GM18520 (cell line): ENCODE data around the gene SUFU.

Experiments
- ATAC-seq: cut with Tn5 transposase; IDR thresholded peaks from one replicate; pipeline ENCODE4 v1.9.1; 2021; ENCODE audit not compliant: unreplicated experiment

SUFU gene

GRCh38 chr10:102615361-102615760, 111.6 kb downstream of the SUFU start:
- ATAC-seq = no peak

DNA sequence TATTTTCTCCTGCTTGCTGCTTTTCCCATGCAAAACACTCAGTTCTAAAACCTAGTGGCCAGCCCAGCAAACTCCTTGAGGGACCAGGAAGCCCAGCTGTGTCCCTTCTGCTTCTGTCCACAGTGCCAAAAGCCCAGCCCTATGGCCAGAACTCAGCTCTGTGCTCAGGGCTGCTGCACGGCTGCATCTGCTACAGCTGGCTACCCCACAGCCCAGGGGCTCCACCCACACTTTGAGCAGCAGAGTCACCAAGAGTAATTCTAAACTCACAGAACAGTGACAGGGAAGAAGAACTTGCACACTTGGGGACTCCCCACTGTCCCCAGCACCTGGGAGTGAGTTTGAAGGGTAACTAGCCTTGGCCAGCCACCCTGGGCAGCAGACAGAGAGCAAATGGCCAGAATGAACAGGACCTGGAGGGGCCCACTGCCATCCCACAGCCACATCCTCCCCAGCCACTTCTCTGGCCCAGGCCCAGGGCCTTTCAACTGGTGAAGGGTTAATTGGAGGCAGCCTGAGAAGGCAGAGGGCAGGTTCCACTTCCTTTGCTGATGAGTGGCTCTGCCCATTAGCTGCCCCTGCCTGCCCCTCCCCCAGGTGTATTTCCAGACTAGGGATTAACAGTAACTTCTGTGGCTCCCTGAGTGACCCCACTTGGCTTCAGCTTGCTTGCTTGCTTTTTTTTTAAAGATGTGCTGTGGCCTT, 112.4 kb downstream of the SUFU start:
- ATAC-seq = no peak

GRCh38 chr10:102617041-102617440, 113.3 kb downstream of the SUFU start:
- no peak for ATAC-seq

DNA sequence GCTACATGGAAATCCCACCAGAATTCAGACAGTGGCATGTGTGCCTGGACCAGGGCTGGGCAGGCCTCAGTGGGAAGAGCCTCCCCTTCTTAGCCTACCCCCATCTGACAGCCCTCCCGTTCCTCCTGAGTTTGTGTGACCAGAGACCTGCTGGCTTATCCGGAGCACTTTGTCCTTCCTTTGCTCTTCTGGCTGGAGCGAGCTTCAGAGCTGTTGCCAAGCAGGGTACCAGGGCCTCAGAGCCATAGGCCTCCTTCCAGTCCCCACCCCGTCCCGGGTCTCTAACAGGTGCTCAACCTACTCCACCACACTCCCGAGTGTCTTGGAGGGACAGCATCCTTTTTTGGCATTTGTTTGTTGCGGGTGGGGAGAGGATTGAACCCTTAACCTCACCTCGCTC, 114.0 kb downstream of the SUFU start:
- ATAC-seq = no peak

DNA sequence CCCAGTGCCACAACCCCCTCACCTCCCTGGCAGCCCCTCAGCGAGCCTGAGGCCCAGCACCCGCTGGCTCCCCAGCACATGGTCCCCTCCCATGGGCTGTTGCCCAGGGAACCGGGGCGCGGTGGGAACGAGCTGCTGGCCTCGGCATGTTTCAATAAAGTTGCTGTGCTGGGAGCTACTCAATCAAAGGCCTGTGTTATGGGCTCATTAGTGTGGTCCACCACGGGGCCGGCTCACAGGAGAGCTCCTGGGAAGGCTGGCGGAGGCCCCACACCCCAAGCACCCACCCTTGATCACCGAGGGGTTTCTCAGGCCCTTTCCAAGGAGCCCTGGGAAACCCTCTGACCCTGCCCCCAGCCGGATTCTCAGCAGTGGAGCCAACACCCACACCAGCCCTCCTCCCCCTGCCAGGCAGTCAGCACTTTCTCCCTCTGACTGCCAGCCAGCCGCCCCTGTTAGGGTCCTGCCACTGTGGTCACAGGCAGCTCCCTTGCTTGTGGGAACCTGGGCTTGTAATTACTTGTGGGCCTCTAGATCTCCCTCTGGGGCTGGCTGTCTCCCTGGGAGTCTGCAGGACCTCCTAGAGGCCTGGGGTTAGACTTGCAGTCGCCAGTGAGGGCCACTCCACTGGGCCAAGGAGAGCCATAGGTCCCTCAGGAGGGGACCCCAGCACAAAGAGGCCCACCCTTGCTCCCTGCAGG, 115.7 kb downstream of the SUFU start:
- ATAC-seq = no peak

DNA sequence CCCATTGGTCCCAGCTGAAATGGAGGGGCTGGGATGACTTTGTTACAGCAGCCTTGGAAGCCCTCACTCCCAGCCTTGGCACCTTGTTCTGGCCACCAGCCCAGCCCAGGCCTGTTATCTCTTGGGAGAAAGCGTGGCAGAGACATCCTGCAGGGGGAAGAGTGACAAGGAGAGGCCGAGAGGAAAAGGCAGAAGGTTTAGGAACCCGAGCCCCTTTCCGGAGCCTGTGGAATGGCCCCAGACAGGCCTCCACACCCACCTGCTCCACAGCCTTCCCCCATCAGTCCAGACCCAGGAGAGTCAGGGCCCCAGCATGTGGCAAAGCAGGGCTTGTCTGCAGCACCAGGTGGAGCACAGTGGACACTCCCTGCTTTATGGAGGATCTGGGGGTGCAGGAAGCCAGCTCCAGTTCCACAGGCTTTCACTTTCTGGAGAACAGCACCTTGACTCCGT, 116.4 kb downstream of the SUFU start:
- ATAC-seq = no peak

- no peak for ATAC-seq
Observed at GRCh38 chr10:102620591-102621442, 117.0 kb downstream of the SUFU start.

DNA sequence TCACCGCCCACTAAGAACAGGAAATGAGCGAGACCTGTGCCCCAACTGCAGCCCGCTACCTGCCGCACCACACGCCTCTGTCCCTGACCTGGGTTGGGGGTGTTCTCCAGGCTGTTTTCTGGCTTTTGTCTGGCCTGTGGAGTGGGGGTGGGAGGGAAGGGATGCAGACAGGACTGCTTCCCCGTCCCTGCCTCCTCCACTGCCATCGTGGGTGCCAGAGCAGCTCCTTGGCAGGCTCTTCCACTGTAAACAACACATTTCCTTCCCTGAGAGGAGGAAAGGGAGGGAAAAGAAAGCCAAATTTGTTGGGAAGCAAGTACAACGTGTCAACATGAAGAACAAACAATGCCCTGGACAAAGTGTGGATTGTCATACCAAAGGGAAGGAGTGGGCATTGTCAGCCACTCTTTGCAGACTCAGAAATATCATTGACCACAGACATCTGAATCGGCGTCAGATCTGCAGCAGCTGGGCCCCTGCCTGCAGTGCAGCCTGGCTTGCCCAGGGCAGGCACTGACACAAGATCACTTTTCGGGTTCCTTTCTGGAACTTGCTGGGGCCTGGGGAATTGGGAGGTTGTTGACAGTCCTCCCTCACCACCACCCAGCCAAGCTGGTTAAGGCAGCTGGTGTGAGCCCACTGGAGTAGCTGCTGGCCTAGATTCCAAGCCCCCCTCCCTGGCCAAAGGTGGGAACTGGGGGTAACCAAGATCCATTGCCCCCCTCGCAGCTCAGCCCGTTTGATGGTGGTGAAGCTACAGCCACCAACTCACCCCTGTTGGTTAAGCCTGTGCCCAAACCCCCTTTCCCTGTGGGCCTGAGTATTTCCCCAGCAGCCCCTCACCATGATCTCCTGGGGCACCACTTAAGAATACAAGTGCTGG, 117.9 kb downstream of the SUFU start:
- ATAC-seq = no peak

DNA sequence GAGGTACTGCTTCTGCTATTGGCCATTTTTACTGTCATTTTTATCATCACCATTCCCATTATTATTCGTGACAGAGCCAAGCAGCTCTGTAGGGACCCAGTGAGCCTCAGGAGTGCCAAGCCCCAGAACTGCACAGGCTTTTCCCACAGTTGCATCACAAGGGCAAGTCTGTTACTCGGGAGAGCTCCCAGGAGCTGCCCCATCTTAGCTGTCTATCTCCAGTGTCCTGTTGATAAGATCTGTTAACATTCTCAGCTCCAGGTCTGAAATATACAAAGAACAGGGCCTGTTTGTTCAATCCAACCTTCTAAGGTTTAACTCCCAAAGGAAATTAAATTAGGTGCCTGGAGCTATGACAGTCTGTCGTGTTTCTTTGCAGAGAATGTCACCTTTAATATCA, 120.3 kb downstream of the SUFU start:
- no peak for ATAC-seq

- ATAC-seq = no peak
Observed at GRCh38 chr10:102624751-102625645, 121.2 kb downstream of the SUFU start.

DNA sequence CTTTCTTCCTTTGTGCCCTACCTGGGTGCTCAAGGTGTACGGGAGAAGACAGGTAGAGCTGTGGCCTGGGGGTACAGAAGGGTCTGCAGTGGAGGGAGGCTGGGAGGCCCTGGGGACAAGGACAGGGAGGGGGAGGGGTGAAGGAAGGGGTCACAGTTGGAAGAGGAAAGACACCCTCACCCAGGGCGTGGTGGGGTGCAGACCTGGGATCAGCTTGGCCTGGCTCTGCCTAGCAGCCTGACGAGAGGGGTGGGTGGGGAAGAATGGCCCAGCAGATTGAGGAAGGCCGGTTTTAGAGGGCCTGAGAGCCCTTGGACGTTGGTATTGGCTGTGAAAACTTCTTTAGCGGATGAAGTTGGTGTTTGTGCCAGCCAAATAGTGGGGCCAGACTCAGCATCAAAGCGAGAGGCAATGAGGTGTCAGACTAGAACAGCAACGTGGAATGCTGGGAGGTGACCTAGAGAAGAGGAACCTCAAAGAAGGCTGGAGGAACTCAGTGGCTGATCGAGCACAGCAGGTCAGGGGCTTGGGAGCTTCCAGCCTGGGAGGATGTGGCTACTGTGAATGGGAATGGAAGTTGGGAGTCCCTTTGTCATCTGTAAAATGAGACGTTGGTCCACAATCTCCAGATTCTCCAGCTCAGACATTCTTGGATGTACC, 122.4 kb downstream of the SUFU start:
- no peak for ATAC-seq

- no peak for ATAC-seq
Observed at GRCh38 chr10:102627291-102627735, 123.5 kb downstream of the SUFU start.

DNA sequence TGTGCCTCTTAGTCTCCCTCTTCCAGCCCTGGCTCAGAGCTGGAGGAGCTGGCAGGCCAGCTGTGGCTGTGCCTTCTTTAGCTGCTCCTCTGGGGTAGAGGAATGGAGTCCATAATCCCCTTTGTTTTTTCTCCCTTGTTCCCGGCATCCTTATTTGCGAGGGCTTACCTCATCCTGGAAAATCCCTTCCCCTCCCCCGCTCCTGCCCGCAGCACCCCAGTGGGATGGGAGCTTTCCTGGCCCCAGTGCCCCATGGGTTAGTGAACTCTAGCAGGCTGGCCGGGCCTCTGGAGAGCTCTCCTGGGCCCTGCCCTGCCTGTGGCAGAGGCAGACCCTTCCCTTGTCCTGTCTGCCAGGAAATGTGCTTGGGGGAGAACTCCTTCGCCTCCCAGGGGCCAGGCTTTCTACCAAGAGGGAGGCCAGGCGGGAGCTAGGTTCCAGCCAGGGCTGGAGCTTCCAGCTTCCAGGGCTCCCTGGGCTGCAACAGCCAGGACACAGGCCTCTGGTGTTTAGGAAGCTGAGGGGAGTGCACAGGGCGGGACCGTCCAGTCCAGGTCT, 124.0 kb downstream of the SUFU start:
- no peak for ATAC-seq

DNA sequence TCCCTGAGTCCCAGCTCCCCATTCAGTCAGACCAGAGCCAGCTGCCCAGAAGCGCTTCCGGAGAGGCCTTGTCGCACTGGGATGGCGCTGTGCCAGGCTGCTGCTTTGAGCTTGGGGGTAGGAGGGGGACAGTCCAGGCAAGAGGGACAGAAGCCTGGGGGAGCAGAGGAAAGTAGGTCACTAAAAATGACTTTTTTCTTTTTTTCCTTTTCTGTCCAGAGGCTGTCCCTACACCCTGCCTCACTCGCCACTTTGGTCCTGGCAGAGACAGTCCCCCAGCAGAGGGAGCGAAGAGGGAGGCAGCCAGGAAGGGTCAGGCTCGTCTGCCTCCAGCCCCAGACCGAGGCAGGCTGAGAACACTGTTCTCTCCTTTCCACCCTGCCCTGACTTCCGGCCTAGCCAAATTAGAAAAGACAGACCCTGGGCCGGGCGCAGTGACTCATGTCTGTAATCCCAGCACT, 124.7 kb downstream of the SUFU start:
- ATAC-seq = no peak

GRCh38 chr10:102629661-102630614, 126.2 kb downstream of the SUFU start:
- ATAC-seq = no peak

GRCh38 chr10:102630663-102631062, 126.9 kb downstream of the SUFU start:
- ATAC-seq = no peak

GRCh38 chr10:102631525-102632393, 128.0 kb downstream of the SUFU start:
- no peak for ATAC-seq
